SK-N-SH (cell line): Measurements from ENCODE around the gene ATP5F1D. TPM values are rescaled to one million over a fixed set of nuclear protein-coding genes. Genes with fewer than 3 reads are reported as not detected.

Experiments
- CHD2 ChIP-seq: fragments of 150-350 bp; IDR thresholded peaks from 2 replicates; pipeline ENCODE4 v1.6.1; 2018; ENCODE audit warnings: low read length; ENCODE audit not compliant: partially characterized antibody
- EP300 ChIP-seq, 2 experiments: IDR thresholded peaks; 2 replicates each; pipeline versions ENCODE4 v1.4.0 to v1.6.1; 2012; ENCODE audit warnings: borderline replicate concordance in 1 of 2, low read depth in 1 of 2, low read length in 1 of 2
- FOSL2 ChIP-seq: IDR thresholded peaks from 2 replicates; pipeline ENCODE4 v1.4.0; 2012; ENCODE audit warnings: low read depth, mild to moderate bottlenecking, moderate library complexity, borderline replicate concordance
- FOXJ3 ChIP-seq: sonication (generic); formaldehyde crosslinking; IDR thresholded peaks from 2 replicates; pipeline ENCODE4 v1.5.1; 2020; ENCODE audit warnings: mild to moderate bottlenecking, missing genetic modification reagents
- FOXM1 ChIP-seq: IDR thresholded peaks from 2 replicates; pipeline ENCODE4 v1.4.0; 2012; ENCODE audit warnings: low read depth, mild to moderate bottlenecking
- GABPA ChIP-seq: IDR thresholded peaks from 2 replicates; pipeline ENCODE4 v1.4.0; 2012; ENCODE audit warnings: low read depth, mild to moderate bottlenecking
- MAX ChIP-seq: IDR thresholded peaks from 2 replicates; pipeline ENCODE4 v1.4.0; 2012; ENCODE audit warnings: low read depth
- MEF2A ChIP-seq: IDR thresholded peaks from 2 replicates; pipeline ENCODE4 v1.4.0; 2012; ENCODE audit warnings: low read depth, borderline replicate concordance
- MXI1 ChIP-seq: IDR thresholded peaks from 2 replicates; pipeline ENCODE4 v1.6.1; 2012; ENCODE audit warnings: mild to moderate bottlenecking, low read depth, low read length, improper control_type of control experiment
- NFIC ChIP-seq: IDR thresholded peaks from 2 replicates; pipeline ENCODE4 v1.4.0; 2012; ENCODE audit warnings: borderline replicate concordance
- NRF1 ChIP-seq: IDR thresholded peaks from 2 replicates; pipeline ENCODE4 v1.6.1; 2012; ENCODE audit warnings: low read depth, mild to moderate bottlenecking, low read length
- POLR2AphosphoS5 ChIP-seq: IDR thresholded peaks from 2 replicates; pipeline ENCODE4 v1.6.1; 2012; ENCODE audit warnings: low read depth, low read length
- RAD21 ChIP-seq: IDR thresholded peaks from 2 replicates; pipeline ENCODE4 v1.6.1; 2012; ENCODE audit warnings: mild to moderate bottlenecking, low read length
- RCOR1 ChIP-seq: fragments of 150-350 bp; IDR thresholded peaks from 2 replicates; pipeline ENCODE4 v1.6.1; 2017; ENCODE audit warnings: antibody characterized with exemption, low read length
- REST ChIP-seq: IDR thresholded peaks from 2 replicates; pipeline ENCODE4 v1.6.1; 2012; ENCODE audit warnings: mild to moderate bottlenecking, low read depth, low read length, moderate library complexity
- RFX5 ChIP-seq: IDR thresholded peaks from 2 replicates; pipeline ENCODE4 v1.6.1; 2012; ENCODE audit warnings: mild to moderate bottlenecking, improper control_type of control experiment, low read length
- RXRA ChIP-seq: IDR thresholded peaks from 2 replicates; pipeline ENCODE4 v1.4.0; 2012; ENCODE audit warnings: low read depth, mild to moderate bottlenecking, borderline replicate concordance
- TAF1 ChIP-seq: IDR thresholded peaks from 2 replicates; pipeline ENCODE4 v1.6.1; 2012; ENCODE audit warnings: low read depth, mild to moderate bottlenecking, low read length, moderate library complexity, borderline replicate concordance
- TEAD4 ChIP-seq: IDR thresholded peaks from 2 replicates; pipeline ENCODE4 v1.4.0; 2012; ENCODE audit warnings: mild to moderate bottlenecking, borderline replicate concordance; ENCODE audit not compliant: insufficient read depth
- USF1 ChIP-seq: IDR thresholded peaks from 2 replicates; pipeline ENCODE4 v1.4.0; 2012; ENCODE audit warnings: low read depth, borderline replicate concordance
- USF2 ChIP-seq: fragments of 150-350 bp; IDR thresholded peaks from 2 replicates; pipeline ENCODE4 v1.6.1; 2017; ENCODE audit warnings: antibody characterized with exemption, low read length, low read depth, borderline replicate concordance
- ZBTB33 ChIP-seq: IDR thresholded peaks from 2 replicates; pipeline ENCODE4 v1.4.0; 2012; ENCODE audit warnings: low read depth, borderline replicate concordance
- polyA plus RNA-seq, 3 experiments: library from polyadenylated mRNA; depleted of rRNA; stranded (reverse); fragments of >200 nt; gene quantifications; 2 replicates each; pipeline ENCODE4 v1.2.3, GENCODE V29; 2012

Gene ATP5F1D
- polyA plus RNA-seq, 1 of the 3 experiments (the other 2 are of a cell fraction), result 226 TPM

GRCh38 chr19:1269478-1270212 lies 28.1 kb downstream of the ATP5F1D start (continued):
- TF ChIP-seq TEAD4 (peak; percentile 89; the same call in 1 of the 2 replicates), MAX (peak; percentile 76), EP300 (IDR thresholded peaks at IDR 0.05; ENCODE audit: borderline replicate concordance in 1 of 2, low read depth in 1 of 2, low read length in 1 of 2) (no peak), TAF1 (no peak), RAD21 (peak; percentile 20), NRF1 (peak; percentile 93), CHD2 (no peak), FOXJ3 (CRISPR knock-in tag) (no peak), RFX5 (no peak), RCOR1 (no peak; the same call in 1 of the 2 replicates), MXI1 (peak; percentile 87), GABPA (peak; percentile 63), REST (no peak), NFIC (peak; percentile 59), USF1 (peak; percentile 71; the same call in 1 of the 2 replicates), POLR2AphosphoS5 (peak; percentile 21; the same call in 1 of the 2 replicates), FOSL2 (no peak), ZBTB33 (no peak), USF2 (peak; percentile 34; the same call in 1 of the 2 replicates), FOXM1 (no peak), MEF2A (no peak), RXRA (no peak)
